HTERT RPE-1 (cell line): ENCODE results near the gene XXYLT1.

Source experiments
- in situ Hi-C: fragments of 300-500 bp; cut with MboI; formaldehyde crosslinking; loops from 4 replicates; pipeline ENCODE4 v1.14.3; 2020; ENCODE audit warnings: low sequenced_read_pairs

XXYLT1 gene

DNA sequence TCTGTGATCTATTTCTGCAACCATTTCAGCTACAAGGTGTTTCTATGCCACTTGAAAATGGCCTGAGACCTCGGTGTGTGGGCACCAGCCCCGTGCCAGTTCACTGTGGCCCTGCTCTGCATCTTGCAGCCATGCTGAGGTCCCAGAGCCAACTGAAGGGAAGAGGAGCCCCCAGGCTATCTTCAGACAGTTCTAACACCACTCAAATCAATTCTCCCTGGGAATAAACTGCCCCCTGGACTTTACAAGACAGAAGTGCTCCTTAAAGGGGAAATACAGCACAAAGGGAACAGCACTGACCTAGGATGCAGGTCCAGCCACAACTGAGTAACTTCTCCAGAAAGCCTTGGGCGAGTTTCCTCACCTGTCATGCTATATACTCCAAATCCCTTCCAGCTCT is 3.9 kb downstream of the XXYLT1 start:
- in situ Hi-C loops, result no loop called here

- in situ Hi-C loops, result no loop called here
Measured at GRCh38 chr3:195266428-195266827, 4.5 kb downstream of the XXYLT1 start.

GRCh38 chr3:195265363-195265976 is 5.5 kb downstream of the XXYLT1 start:
- in situ Hi-C loops, result no loop called here

- in situ Hi-C loops, result no loop called here
Measured at GRCh38 chr3:195263925-195264600, 6.9 kb downstream of the XXYLT1 start.

DNA sequence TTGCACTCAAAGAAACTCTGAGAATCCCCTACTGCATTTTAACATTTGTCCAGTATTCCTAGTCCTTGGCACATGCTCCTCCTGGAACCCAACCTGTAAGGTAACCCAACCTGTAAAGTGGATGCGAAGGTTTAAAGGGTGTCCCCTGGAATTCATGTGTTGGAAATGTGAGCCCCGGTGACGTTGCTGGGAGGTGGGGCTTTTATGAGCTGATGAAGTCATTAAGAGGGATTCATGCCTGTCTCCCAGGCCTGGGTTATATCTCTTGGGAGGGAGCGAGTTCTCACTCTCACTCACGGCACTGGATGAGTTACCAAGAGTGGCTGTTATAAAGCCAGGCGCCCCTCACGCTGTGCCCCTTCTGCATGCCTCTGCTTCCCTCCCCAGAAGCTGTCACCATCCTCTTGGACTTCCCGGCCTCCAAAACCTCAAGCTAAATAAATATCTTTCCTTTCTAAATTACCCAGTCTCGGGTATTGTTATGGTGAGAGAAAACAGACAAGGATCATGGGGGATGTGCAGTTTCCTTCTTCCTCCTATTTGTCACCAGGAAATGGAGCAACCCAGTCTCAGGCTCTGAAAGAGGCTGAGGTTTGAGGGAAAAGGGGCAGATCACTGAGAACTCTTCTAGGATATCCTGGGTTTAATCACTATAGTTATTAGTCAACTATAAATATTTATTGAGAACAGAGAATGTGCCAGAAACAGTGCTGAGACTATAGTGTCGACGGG is 7.6 kb downstream of the XXYLT1 start:
- in situ Hi-C loops, result no loop called here

GRCh38 chr3:195261925-195262324 is 9.0 kb downstream of the XXYLT1 start:
- in situ Hi-C loops, result no loop called here

- in situ Hi-C loops, result no loop called here
Measured at GRCh38 chr3:195260280-195260905, 10.6 kb downstream of the XXYLT1 start.

DNA sequence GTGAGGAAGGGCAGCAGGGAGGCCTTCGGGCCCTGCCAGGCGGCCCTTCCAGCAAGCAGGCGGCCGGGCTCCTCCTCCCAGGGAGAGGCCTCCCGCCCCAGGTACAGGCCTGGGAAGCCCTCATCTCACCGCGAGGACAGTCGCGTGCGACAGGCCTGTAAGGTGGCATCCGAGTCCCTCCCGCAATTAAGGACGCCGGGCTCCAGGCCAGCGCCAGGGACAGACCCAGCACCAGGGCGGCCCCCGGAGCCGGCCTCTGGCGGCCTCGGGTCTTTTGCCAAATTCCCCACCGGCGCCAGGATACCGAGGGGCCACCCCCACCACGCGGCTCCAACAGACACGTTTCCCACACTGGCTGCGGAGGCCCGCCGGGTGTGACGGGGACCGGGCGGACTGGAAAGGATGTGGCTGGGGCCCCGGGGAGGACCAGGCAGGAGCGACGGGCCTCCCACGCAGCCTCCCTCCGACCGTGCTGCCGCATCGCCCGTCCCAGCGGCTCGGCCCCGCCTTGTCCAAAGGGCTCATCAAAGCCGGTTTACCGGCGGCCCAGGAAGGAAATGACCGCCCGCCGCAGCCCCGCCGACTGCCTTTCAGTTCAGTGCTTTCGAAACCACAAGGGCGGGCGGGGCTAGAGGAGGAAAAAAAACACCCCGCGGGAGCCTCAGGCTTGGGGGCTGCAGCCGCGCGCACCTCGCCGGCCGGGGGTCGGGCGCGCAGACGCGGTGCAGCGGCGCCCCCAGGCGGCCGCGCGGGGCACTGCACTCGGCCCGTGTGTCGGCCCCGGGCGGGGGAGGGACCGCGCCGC is 11.3 kb downstream of the XXYLT1 start:
- in situ Hi-C loops, result no loop called here

GRCh38 chr3:195259154-195259474 is 11.8 kb downstream of the XXYLT1 start:
- in situ Hi-C loops, result no loop called here

- in situ Hi-C loops, result no loop called here
Measured at GRCh38 chr3:195258449-195259153, 12.4 kb downstream of the XXYLT1 start.

DNA sequence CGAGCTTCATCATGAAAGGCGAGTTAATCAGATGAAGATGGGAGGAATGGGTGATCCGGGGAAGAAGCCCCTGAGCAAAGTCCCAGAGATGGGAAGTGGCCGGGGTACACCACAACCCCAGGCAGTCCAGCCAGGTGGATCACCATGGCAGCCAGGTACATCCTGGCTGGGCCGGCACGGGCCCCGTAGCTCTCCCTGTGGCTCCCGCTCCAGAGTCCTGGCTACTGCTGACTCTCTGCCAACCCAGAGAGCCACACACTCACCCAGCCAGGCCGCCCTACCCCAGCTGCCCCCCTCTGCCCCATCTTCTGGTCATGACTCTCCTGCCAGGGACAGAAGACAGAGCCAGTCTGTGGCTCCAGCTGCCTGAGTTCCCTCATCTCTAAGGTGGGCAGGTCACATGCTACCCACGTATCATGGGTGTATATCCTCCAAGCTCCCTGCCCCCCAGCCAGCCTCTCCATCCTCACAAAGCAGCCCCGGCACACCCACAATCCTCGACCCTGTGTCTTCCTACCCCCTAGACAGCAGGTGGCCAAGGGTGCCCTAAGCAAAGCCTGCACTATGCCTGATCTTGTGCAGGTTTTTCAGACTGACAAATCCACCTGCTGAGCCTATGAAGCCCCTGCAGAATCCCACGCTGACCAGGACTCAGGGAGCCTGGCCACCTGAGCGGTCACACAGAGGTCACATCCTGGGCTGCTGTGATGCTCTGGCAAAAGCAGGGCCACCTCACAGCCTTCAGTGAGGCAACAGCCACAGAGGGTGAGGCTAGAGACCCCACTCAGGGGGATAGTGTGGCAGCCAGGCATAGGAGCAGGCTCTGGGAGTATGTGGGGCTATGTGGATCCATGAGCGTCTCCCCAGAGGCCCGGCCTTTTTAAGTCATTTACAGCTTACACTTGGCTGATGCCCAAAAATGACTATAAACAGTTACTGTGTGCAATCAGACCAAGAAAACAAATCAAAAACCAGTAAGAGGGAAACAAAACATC is 13.2 kb downstream of the XXYLT1 start:
- in situ Hi-C loops, result no loop called here

- in situ Hi-C loops, result no loop called here
Measured at GRCh38 chr3:195256639-195257453, 14.1 kb downstream of the XXYLT1 start.

- in situ Hi-C loops, result no loop called here
Measured at GRCh38 chr3:195255571-195256501, 15.1 kb downstream of the XXYLT1 start.

DNA sequence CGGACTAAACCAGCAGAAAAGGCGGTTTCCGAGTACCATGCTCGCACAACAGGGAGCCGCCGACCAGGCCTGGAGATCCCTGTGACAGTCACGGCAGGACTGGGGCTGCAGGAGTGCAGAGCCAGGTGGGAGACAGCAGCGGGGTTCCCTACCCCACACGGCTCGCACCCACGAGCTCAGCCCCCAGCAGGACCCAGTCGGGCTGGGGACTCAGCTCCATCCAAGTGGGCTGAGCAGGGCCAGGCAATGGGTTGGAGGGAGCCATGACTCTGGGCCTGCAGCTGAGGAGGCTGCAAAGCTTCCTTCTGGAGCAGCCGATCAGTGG is 15.8 kb downstream of the XXYLT1 start:
- in situ Hi-C loops, result no loop called here

DNA sequence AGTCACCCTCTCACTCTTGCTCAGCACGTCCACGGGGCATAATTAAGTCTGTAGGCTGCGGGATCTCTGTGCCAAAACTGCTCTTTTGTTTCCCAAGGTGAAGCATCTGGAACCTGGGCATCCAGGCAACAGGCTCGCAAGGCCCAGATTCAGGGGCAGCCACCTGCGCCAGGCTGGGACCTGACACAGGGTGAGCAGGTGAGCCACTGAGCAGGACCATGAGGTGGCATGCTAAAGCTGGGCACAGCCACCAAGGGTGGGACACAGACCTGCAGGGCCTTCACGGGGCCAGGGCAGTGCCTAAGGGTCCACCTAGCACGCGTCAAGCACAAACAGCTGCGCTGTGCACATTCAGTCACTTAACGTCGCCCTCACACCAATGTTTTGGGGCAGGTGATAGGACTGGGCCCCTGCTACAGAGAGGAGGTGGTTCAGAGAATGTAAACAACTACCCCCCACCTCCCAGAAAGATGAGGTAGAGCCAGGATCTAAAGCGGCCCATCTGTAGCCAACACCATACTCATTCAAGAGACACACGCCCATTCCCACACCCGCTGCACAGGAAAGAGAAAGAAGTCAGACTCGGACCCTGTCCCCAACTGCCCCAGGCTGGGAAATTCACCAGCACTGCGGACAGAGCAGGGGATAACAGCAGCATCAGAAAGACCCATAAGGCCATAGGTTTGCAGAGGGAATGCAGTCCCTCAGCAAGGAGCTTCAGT is 16.3 kb downstream of the XXYLT1 start:
- in situ Hi-C loops, result no loop called here

- in situ Hi-C loops, result no loop called here
Measured at GRCh38 chr3:195253923-195254432, 17.0 kb downstream of the XXYLT1 start.
